HG03521 (cell line): ENCODE results near the gene LHX8.

Source experiments
- ATAC-seq: cut with Tn5 transposase; IDR thresholded peaks from one replicate; pipeline ENCODE4 v1.9.1; 2021; ENCODE audit warnings: mild to moderate bottlenecking, moderate library complexity; ENCODE audit not compliant: unreplicated experiment

The LHX8 gene

DNA sequence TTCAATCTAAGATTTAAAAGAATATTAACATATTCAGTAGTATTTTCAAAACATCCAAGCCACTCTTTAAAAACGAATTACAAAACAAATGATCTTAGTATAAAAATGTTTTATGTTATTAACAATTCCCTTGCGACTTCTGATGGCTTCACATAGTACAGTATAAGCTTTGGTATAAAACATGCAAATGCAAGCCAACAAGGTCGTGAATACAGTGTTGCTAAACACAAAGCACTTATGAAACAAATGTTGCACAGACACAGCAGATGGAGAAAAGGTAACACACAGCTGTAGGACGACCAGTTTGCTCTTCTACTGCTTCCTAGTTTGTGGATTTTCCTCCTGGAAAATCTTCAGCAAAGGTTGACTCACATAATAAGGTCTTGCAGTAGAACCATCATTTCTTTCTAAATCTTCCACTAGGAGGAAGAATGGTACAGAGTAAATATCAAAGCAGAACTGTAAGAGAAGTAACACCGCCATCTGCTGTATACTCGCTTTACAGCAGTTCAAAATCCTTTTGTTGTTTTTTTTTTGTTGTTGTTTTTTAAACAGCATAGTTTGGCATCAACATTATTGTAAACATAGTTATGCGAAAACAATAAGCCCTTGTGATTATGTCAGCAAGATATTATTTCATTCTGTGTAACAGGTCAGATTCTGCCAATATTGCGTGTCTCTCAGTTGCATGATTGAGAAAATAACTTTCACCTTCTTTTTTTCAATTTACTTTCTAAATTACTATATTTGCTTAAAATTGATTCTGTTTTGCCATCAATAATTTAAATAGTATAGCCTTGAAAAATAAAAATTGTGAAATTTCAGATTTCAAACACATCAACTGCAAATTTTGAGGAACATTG is 69.5 kb downstream of the LHX8 start:
- ATAC-seq, result peak; percentile 65

DNA sequence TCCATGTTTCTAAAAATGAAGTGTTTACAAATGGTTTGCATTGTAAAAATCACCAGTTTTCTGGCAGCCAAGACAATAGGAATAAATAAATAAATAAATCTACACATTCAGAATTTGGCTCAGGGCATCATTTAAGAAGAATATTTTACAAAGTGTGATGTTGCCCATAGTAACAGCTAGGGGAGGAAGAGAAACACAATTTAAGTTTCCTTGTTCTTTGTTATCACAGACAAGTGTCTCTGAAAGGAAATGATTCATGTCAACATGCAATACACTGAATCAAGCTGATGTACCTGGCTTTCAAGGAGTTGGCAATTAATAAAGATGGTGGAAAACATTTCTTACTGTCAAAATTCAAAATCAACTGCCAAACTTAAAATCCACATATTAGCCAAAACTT is 74.7 kb downstream of the LHX8 start:
- ATAC-seq, result no peak
